Stomach (tissue), 9 donors: ENCODE measurements around the gene MSX1. TPM values are rescaled to one million over a fixed set of nuclear protein-coding genes. Genes with fewer than 3 reads are reported as not detected.

ENCODE experiments used
- DNase-seq, 2 donors: peaks; one replicate each; pipeline versions ENCODE4 v3.0.0 to v3.0.0-alpha.2; 2013 to 2019
- H3K27ac ChIP-seq, 5 donors: fragments of 200-600 bp in 4 of 5; sonication (generic) in 4 of 5; one replicate each; pipeline ENCODE4 v1.5.1; 2013 to 2019; ENCODE audit warnings: mild to moderate bottlenecking in 1 of 5, moderate library complexity in 1 of 5
- H3K27me3 ChIP-seq, 3 donors: fragments of 200-600 bp; sonication (generic); one replicate each; pipeline ENCODE4 v1.5.1; 2017 to 2019; ENCODE audit warnings: mixed run types in 1 of 3
- H3K36me3 ChIP-seq, 4 donors: fragments of 200-600 bp; sonication (generic); 1 replicate in 3 of 4; 2 replicates in 1 of 4; pipeline ENCODE4 v1.5.1; 2016 to 2019
- H3K4me1 ChIP-seq, 4 donors: fragments of 200-600 bp; sonication (generic); one replicate each; pipeline ENCODE4 v1.5.1; 2016 to 2019
- H3K4me3 ChIP-seq, 4 donors: fragments of 200-600 bp; sonication (generic) in 3 of 4; one replicate each; pipeline ENCODE4 v1.5.1; 2016 to 2019; ENCODE audit warnings: mild to moderate bottlenecking in 1 of 4
- H3K9me3 ChIP-seq, 4 donors: fragments of 200-600 bp; sonication (generic); one replicate each; pipeline ENCODE4 v1.5.1; 2016 to 2019
- CTCF ChIP-seq, 7 experiments: fragments of 450-650 bp in 4 of 7; fragments of 200-600 bp in 3 of 7; sonication (generic) in 3 of 7; IDR thresholded peaks; one replicate each; pipeline ENCODE4 v1.5.1; 2016 to 2019; ENCODE audit warnings: antibody characterized with exemption in 7 of 7, control low read depth in 2 of 7, mild to moderate bottlenecking in 1 of 7
- EP300 ChIP-seq: sonication (generic); formaldehyde crosslinking; IDR thresholded peaks from one replicate; pipeline ENCODE4 v1.6.1; 2017; ENCODE audit warnings: antibody characterized with exemption
- POLR2A ChIP-seq, 4 donors: fragments of 450-650 bp; IDR thresholded peaks; one replicate each; pipeline ENCODE4 v1.6.1; 2016; ENCODE audit warnings: antibody characterized with exemption in 4 of 4, control low read depth in 2 of 4, mild to moderate bottlenecking in 1 of 4, moderate library complexity in 1 of 4
- POLR2AphosphoS5 ChIP-seq, 3 donors: sonication (generic); formaldehyde crosslinking; IDR thresholded peaks; one replicate each; pipeline ENCODE4 v1.6.1; 2016; ENCODE audit warnings: antibody characterized with exemption in 3 of 3
- WGBS, 5 donors: extraction: QIAGEN DNeasy Blood & Tissue Kit in 3 of 5; methylation state at CpG; one replicate each; pipeline versions ENCODE4 v1.1.5 to v1.1.7; 2013 to 2018; 5-methylcytosine and 5-hydroxymethylcytosine counted together
- intact Hi-C: fragments of 100-400 bp; cut with DNase I; formaldehyde crosslinking; loops from one replicate; pipeline ENCODE4 v1.15.1; 2023; ENCODE audit warnings: low total_unique reads
- polyA plus RNA-seq, 3 donors: library from polyadenylated mRNA; stranded (reverse); fragments of 200-250 nt; gene quantifications; one replicate each; pipeline ENCODE4 v1.2.3, GENCODE V29; 2013
- total RNA-seq, 5 donors: library from RNA; depleted of rRNA; stranded (reverse); fragments of >200 nt; gene quantifications; one replicate each; pipeline versions ENCODE4 v1.1.0 to v1.2.3, GENCODE V29; 2014 to 2016
- donor health status: healthy with polysubstance abuse.
- donor health status: Bipolar disorder and iron deficiency.
- donor health status: healthy.

The MSX1 gene
- total and polyA plus RNA-seq, 8 donors, result 0.55 to 6.5 (median 1.1) TPM; not detected in 3

GRCh38 chr4:4823621-4824162, 35.8 kb upstream of the MSX1 start:
- no peaks in the 10 kb centered on the region for H3K4me1 ChIP-seq
- no peaks in the 10 kb centered on the region for H3K36me3 ChIP-seq
- H3K27ac ChIP-seq, result no peak overlapping the region
- WGBS, 5 donors, result 50 to 89% (median 70%) methylated on average over 2 of the region's 2 CpGs
- H3K4me3 ChIP-seq, result no peak overlapping the region
- H3K27me3 ChIP-seq, result peaks cover 0 to 8% (median 0%) of the 10 kb centered on the region in 3 donors
- no peak for DNase-seq
- intact Hi-C loops, result no loop called here
- H3K9me3 ChIP-seq, result peaks cover 0 to 15% (median 8%) of the 10 kb centered on the region in 4 donors
- TF ChIP-seq CTCF (IDR thresholded peaks at IDR 0.05), result no peak

- no peak for TF ChIP-seq POLR2AphosphoS5 (IDR thresholded peaks at IDR 0.05)
- no peak for TF ChIP-seq EP300
- no peak for TF ChIP-seq CTCF (IDR thresholded peaks at IDR 0.05)
- no peak for TF ChIP-seq POLR2A (IDR thresholded peaks at IDR 0.05)
- 29 to 51% (median 30%) methylated on average over 3 of the region's 3 CpGs for whole genome bisulfite sequencing, 5 donors
- Histone ChIP-seq H3K27ac (no peak overlapping the region), H3K4me1 (no peaks in the 10 kb centered on the region), H3K4me3 (no peak overlapping the region), H3K36me3 (no peaks in the 10 kb centered on the region), H3K9me3 (peaks cover 0 to 15% (median 8%) of the 10 kb centered on the region in 4 donors), H3K27me3 (peaks cover 0 to 14% (median 0%) of the 10 kb centered on the region in 3 donors)
- no peak for DNase-seq
- intact Hi-C loops, result no loop called here
These were observed 35.2 kb upstream of the MSX1 start for GRCh38 chr4:4824232-4824631.

GRCh38 chr4:4825431-4825830, 34.0 kb upstream of the MSX1 start:
- no peaks in the 10 kb centered on the region for H3K4me1 ChIP-seq
- intact Hi-C loops, result no loop called here
- no peak overlapping the region for H3K4me3 ChIP-seq
- H3K27me3 ChIP-seq, result peaks cover 0 to 16% (median 0%) of the 10 kb centered on the region in 3 donors
- 70 to 87% (median 84%) methylated on average over 7 of the region's 7 CpGs for WGBS, 5 donors
- H3K27ac ChIP-seq, result no peak overlapping the region
- TF ChIP-seq POLR2A (IDR thresholded peaks at IDR 0.05), result no peak
- TF ChIP-seq CTCF (IDR thresholded peaks at IDR 0.05), result no peak
- no peak for TF ChIP-seq EP300
- TF ChIP-seq POLR2AphosphoS5 (IDR thresholded peaks at IDR 0.05), result no peak
- no peak for DNase-seq
- H3K36me3 ChIP-seq, result no peaks in the 10 kb centered on the region
- H3K9me3 ChIP-seq, result peaks cover 0 to 15% (median 8%) of the 10 kb centered on the region in 4 donors

GRCh38 chr4:4829837-4830236, 29.6 kb upstream of the MSX1 start:
- H3K36me3 ChIP-seq, result no peaks in the 10 kb centered on the region
- H3K4me1 ChIP-seq, result no peaks in the 10 kb centered on the region
- 78 to 85% (median 84%) methylated on average over 2 of the region's 2 CpGs for WGBS, 5 donors
- no peaks in the 10 kb centered on the region for H3K9me3 ChIP-seq
- DNase-seq, result no peak
- intact Hi-C loops, result no loop called here
- H3K27ac ChIP-seq, result no peak overlapping the region
- H3K27me3 ChIP-seq, result peaks cover 0 to 16% (median 5%) of the 10 kb centered on the region in 3 donors
- no peak for TF ChIP-seq POLR2A (IDR thresholded peaks at IDR 0.05)
- TF ChIP-seq EP300, result no peak
- no peak for TF ChIP-seq CTCF (IDR thresholded peaks at IDR 0.05)
- no peak for TF ChIP-seq POLR2AphosphoS5 (IDR thresholded peaks at IDR 0.05)
- no peak overlapping the region for H3K4me3 ChIP-seq
